Adrenal gland (tissue), 12 donors: Measurements from ENCODE around the gene NAGLU. TPM values are rescaled to one million over a fixed set of nuclear protein-coding genes. Genes with fewer than 3 reads are reported as not detected.

ENCODE experiments used
- DNase-seq, 7 donors: peaks; one replicate each; pipeline ENCODE4 v3.0.0-alpha.2; 2019 to 2020
- H3K27ac ChIP-seq, 5 donors: fragments of 200-600 bp; sonication (generic) in 4 of 5; 1 replicate in 3 of 5; 2 replicates in 2 of 5; pipeline versions ENCODE4 v1.5.1 to v1.8.0; 2016 to 2020; ENCODE audit warnings: mild to moderate bottlenecking in 1 of 5
- H3K27me3 ChIP-seq: fragments of 200-600 bp; 2 replicates; pipeline ENCODE4 v1.8.0; 2021
- H3K36me3 ChIP-seq, 2 donors: fragments of 200-600 bp; replicated peaks in 1 of 2; 1 replicate in 1 of 2; 2 replicates in 1 of 2; pipeline versions ENCODE4 v1.5.1 to v1.8.0; 2018 to 2022
- H3K4me1 ChIP-seq, 2 donors: fragments of 200-600 bp; replicated peaks in 1 of 2; 1 replicate in 1 of 2; 2 replicates in 1 of 2; pipeline versions ENCODE4 v1.5.1 to v1.8.0; 2018 to 2021
- H3K4me3 ChIP-seq, 4 donors: fragments of 200-600 bp; sonication (generic) in 3 of 4; one replicate each; pipeline ENCODE4 v1.5.1; 2016 to 2018
- H3K9me3 ChIP-seq, 3 donors: fragments of 200-600 bp; sonication (generic) in 1 of 3; replicated peaks in 1 of 3; 1 replicate in 2 of 3; 2 replicates in 1 of 3; pipeline versions ENCODE4 v1.5.1 to v1.8.0; 2016 to 2021
- CTCF ChIP-seq, 6 experiments: fragments of 450-650 bp in 4 of 6; fragments of 200-600 bp in 2 of 6; sonication (generic) in 1 of 6; IDR thresholded peaks; 1 replicate in 5 of 6; 2 replicates in 1 of 6; pipeline versions ENCODE4 v1.5.1 to v1.8.0; 2016 to 2021; ENCODE audit warnings: antibody characterized with exemption in 6 of 6, mild to moderate bottlenecking in 2 of 6, moderate library complexity in 1 of 6
- POLR2A ChIP-seq, 2 donors: fragments of 450-650 bp; IDR thresholded peaks; one replicate each; pipeline ENCODE4 v1.6.1; 2017; ENCODE audit warnings: antibody characterized with exemption in 2 of 2, mild to moderate bottlenecking in 2 of 2, moderate library complexity in 1 of 2
- WGBS, 4 donors: extraction: QIAGEN DNeasy Blood & Tissue Kit in 2 of 4; methylation state at CpG; one replicate each; pipeline versions ENCODE4 v1.1.5 to v1.1.7; 2013 to 2017; 5-methylcytosine and 5-hydroxymethylcytosine counted together
- intact Hi-C, 2 donors: fragments of 100-400 bp; cut with DNase I; formaldehyde crosslinking; loops; one replicate each; pipeline versions ENCODE4 v1.14.1 to v1.15.0; 2022 to 2023
- polyA plus RNA-seq, 3 donors: library from polyadenylated mRNA; stranded (reverse); fragments of 200-250 nt in 2 of 3; fragments of 350-450 nt in 1 of 3; fragmentation: Illumina TruSeq in 1 of 3; extraction: RNeasy Lipid Tissue Mini Kit (QIAGEN cat#74804) in 1 of 3; gene quantifications; one replicate each; pipeline ENCODE4 v1.2.3, GENCODE V29; 2013 to 2014
- total RNA-seq, 9 donors: library from RNA; depleted of rRNA in 4 of 9; stranded (reverse); fragments of >200 nt in 4 of 9; fragments of 120-200 nt in 1 of 9; fragmentation: NEBNext Ultra II Directional in 1 of 9; extraction: Animal tissue kit (Norgen Biotek cat#: 25700) in 1 of 9; gene quantifications; one replicate each; pipeline versions ENCODE4 v1.1.0 to v1.2.4, GENCODE V29; 2013 to 2023
- donor health status: healthy with polysubstance abuse.
- donor health status: Bipolar disorder and iron deficiency.
- donor health status: DM: yes; HTN: yes; CAD: no.
- donor health status: DM: no; HTN: no; CAD: no.
- donor health status: DM: no; HTN: no; CAD: no.
- donor health status: DM: yes; HTN: yes; CAD: no.

NAGLU gene
- total and polyA plus RNA-seq, 12 donors, result 12.4 to 115 (median 58.5) TPM

DNA sequence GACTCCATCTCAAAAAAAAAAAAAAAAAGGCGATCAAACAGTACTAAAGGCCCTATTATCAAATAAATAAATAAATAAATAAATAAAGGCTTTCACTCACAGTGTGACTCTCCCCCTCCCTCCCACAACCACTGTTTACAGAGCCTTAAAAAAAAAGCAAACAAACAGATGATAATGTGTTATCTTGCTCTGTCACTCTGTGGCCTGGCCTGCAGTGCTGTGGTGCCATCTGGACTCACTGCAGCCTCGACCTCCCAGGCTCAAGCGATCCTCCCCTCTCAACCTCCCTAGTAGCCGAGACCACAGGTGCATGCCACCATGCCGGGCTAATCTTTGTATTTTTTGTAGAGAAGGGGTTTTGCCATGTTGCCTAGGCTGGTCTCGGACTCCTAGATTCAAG is 8.1 kb upstream of the NAGLU start:
- H3K27ac ChIP-seq, result no peak overlapping the region
- no peaks in the 10 kb centered on the region for H3K9me3 ChIP-seq
- DNase-seq, result no peak
- H3K4me3 ChIP-seq, result no peak overlapping the region
- 90 to 92% (median 91%) methylated on average over 6 of the region's 6 CpGs for WGBS, 4 donors
- no peak for TF ChIP-seq CTCF (IDR thresholded peaks at IDR 0.05)
- TF ChIP-seq POLR2A (IDR thresholded peaks at IDR 0.05), result no peak
- H3K27me3 ChIP-seq, result no peaks in the 10 kb centered on the region
- intact Hi-C loops, result loop anchor here in 1 of 2 donors (10.0 kb wide), 1 partner anchor 213 kb away; no protein-coding TSS in a partner anchor
- H3K36me3 ChIP-seq, result no peaks in the 10 kb centered on the region
- peaks cover 29 to 48% of the 10 kb centered on the region in 2 donors for H3K4me1 ChIP-seq

- no peak for DNase-seq
- H3K27ac ChIP-seq, result no peak overlapping the region
- intact Hi-C loops, result loop anchor here in 1 of 2 donors (10.0 kb wide), 1 partner anchor 214 kb away; no protein-coding TSS in a partner anchor
- H3K9me3 ChIP-seq, result no peaks in the 10 kb centered on the region
- no peaks in the 10 kb centered on the region for H3K27me3 ChIP-seq
- H3K36me3 ChIP-seq, result no peaks in the 10 kb centered on the region
- peaks cover 23 to 38% of the 10 kb centered on the region in 2 donors for H3K4me1 ChIP-seq
- WGBS, 4 donors, result 43 to 83% (median 59%) methylated on average over 2 to 3 of the region's 3 CpGs
- H3K4me3 ChIP-seq, result no peak overlapping the region
- TF ChIP-seq CTCF (IDR thresholded peaks at IDR 0.05) (no peak), POLR2A (IDR thresholded peaks at IDR 0.05) (no peak)
Measured at GRCh38 chr17:42529061-42529460, 7.0 kb upstream of the NAGLU start.

DNA sequence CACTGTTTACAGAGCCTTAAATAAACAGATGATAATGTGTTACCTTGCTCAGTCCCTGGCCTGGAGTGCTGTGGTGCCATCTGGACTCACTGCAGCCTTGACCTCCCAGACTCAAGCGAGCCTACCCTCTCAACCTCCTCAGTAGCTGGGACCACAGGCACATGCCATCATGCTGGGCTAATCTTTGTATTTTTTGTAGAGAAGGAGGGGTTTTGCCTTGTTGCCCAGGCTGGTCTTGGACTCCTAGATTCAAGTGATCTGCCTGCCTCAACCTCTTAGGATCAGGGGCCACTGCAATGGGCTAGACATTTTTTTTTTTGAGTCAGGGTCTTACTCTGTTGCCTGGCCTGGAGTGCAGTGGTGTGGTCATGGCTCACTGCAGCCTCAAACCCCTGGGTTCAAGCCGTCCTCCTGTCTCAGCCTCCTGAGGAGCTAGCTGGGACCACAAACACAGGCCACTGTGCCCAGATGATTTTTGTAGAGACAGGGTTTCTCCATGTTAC is 5.0 kb upstream of the NAGLU start:
- WGBS, 4 donors, result 43 to 84% (median 68%) methylated on average over 2 of the region's 2 CpGs
- TF ChIP-seq POLR2A (IDR thresholded peaks at IDR 0.05) (no peak), CTCF (IDR thresholded peaks at IDR 0.05) (no peak)
- Histone ChIP-seq H3K27ac (peak overlapping the region in 3 of 5 donors; percentile 69 to 95 (median 81)), H3K36me3 (no peaks in the 10 kb centered on the region), H3K9me3 (no peaks in the 10 kb centered on the region), H3K4me1 (peaks cover 16 to 33% of the 10 kb centered on the region in 2 donors), H3K4me3 (no peak overlapping the region), H3K27me3 (no peaks in the 10 kb centered on the region)
- intact Hi-C loops, result no loop called here
- DNase-seq, result peak in 1 of 7 donors; percentile 23

- Histone ChIP-seq H3K36me3 (no peaks in the 10 kb centered on the region), H3K4me3 (peak overlapping the region in 2 of 4 donors; percentile 24 to 63), H3K27me3 (no peaks in the 10 kb centered on the region), H3K27ac (peak overlapping the region in 4 of 5 donors; percentile 69 to 95 (median 75)), H3K9me3 (no peaks in the 10 kb centered on the region), H3K4me1 (peaks cover 10 to 27% of the 10 kb centered on the region in 2 donors)
- TF ChIP-seq POLR2A (IDR thresholded peaks at IDR 0.05) (peak; percentile 21 to 66), CTCF (IDR thresholded peaks at IDR 0.05) (peak in 4 of 6 experiments; percentile 48 to 70 (median 60))
- peak in 6 of 7 donors; percentile 64 to 85 (median 75) for DNase-seq
- intact Hi-C loops, result no loop called here
- WGBS, 4 donors, result 11 to 28% (median 21%) methylated on average over 15 to 60 of the region's 60 CpGs
Measured at GRCh38 chr17:42531455-42532354, 4.3 kb upstream of the NAGLU start.
